Measurements from ENCODE around the gene PC.

PC gene

DNA sequence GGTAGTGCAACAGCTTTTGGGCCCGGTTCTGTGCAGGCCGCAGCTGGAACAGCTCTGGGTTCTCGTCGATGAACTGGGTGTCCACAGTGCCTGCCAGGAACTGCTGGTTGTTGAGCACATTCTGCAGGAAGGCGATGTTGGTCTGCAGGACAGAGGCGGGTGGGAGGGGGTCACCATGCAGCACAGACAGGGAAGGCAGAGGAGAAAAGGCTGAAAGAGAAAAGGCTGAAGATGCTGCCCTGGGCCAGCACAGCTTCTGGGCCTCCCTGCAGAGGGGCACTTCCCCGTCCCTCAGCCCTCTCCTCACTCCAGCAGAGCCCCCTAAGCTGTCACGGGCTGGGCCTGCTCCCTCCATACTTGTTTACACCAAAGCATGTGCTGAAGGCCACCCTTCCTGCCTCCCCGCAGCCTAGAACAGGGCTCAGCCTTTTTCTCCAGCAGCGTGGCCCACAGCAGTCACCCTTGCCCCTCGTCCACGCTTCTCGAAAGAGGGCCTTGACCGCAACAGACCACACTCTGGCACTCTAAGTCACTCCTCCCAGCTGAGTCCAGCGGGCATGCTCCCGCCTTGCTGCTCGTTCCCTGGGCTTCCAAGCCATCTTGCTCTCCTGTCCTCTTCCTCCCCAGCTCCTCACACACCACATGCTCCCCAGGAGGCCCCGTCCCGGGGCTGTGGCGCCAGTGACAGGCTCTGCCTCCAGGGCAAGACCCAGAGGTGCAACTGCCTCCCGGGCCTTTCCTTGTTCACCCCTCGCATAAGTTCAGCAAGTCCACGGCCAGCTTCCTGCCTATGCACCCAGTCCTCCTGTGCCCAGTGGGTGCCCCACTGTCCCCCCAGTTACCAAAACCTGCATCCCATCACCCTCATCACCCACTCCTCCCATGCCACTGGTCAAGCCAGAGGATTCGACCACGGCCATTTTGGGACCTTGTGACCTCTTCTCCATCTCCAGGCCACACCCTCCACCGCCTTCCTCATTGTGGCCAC lies 104.6 kb downstream of the PC start:
- DNase-seq = no peak

DNA sequence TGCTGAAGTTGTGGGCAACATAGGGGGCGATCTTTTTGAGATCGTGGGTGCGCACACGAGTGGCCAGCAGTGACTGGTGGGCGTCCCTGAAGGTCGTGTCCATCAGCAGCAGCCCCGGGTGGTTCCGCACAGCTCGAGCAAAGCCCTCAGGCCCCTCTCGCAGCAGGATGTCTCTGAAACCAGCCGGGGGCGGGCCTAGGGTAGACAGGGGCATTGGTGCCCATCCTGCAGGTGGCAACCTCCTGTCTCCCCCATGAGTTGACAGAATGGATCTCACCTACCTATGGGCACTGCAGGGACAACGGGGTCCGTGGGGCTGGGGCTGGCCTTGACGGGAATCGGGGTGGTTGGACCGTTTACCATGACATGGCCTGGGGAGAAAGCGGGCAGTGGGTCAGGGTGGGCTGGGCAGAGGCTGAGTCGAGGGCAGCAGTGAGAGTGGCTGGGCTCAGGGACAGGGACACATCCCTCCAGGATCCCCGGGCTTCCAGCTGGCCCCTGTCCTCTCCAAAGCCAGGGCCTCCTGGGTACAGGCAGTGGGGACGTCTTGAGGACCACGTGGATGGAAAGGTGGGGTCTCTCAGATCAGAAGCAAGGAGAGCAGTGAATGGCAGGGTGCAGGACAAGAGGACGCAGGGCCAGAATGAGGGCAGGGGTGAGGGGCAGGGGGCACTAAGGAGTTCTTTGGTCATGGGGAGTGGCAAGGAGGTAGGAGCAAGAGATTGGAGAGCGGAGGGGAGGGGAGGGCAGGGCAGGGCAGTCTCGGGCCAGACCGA lies 105.5 kb downstream of the PC start:
- DNase-seq = no peak

DNA sequence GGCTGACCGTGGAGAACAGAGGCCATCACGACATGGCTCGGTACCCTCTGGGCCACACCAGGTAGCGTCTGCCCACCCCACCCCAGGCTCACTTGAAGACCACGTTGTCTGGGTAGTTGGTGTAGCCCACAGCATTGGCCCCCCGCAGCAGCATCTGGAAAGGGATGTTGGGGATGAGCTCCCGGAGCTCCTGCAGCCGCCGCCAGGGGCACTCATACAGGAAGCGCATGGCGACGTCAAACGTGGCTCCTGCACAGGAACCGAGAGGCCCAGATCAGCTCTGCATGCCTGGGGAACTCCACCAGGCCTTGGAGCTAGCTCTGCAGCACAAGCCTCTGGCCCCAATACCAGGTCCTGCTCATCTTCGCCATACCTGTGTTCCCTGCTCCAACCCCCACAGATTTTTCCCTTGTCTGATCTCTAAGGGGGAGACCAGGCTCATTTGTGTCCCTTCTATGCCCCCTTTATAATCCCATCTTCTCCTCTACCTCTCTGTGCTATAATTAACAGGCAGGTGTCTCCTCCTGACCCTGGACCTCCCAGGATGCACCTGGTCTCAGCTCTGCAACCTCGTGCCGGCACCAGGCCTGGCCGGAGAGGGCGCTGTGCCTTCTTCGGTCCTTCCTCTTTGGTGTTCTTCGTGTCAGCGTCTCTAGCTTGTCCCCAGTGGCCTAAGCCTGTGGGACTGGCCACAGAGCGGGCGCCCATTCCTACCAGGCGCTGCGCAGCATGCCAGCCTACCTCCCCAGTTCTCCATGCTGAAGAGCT lies 106.3 kb downstream of the PC start:
- no peak for DNase-seq

DNA sequence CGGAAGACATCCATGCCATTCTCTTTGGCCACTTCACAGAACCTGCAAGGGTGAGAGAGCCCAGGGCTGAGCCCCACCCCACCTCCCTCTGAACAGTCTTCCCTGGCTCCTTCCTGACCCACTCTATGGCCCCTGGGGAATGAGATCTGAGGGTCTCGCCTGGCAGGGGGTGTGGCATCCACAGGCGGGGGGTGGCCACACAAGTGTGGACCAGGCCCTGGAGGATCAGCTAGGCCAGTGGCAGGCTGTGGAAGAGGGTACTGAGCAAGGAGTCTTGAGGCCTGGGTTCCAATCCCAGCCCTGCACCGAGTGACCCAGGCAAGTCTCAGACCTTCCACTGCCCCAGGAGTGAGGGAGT lies 107.0 kb downstream of the PC start:
- no peak for DNase-seq

DNA sequence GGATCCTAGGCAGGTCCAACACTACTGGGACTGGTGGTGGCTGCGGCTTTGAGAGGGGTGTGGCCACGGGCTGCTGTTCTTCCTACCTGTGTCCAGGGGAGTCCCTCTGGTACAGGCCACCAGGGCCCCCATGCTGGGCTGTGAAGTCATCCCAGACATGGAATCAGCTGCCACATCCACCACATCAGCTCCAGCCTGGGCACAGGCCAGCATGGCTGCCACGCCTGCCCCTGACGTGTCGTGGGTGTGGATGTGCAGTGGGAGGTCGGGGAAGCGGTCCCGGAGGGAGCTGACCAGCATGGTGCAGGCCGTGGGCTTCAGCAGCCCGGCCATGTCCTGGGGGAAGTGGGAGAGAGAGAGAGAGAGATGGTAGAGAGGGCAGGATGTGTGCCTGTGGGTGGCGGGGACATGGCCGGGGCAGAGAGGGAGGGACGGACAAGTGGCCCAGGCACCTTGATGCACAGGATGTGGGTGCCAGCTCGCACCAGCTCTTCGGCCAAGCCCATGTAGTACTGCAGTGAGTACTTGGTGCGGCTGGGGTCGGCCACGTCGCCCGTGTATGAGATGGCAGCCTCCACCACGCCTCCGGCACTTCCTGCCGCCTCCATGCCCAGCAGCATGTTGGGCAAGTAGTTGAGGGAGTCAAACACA lies 107.5 kb downstream of the PC start:
- DNase-seq = no peak

DNA sequence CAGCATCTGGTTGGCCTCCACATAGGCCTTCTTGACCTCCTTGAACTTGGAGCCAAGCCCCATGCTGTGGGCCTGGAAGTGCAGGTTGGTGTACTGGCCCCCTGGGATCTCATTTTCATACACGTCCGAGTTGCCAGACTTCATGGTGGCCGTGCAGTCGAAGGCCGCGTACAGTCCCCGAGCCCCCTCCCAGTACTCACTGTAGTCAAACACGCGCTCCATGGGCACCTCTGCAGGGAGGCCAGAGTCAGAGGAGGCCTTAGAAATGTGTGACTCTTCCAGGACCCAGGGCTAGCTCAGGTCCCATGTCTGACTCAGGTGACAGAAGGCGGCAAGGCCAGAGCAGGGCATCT lies 108.0 kb downstream of the PC start:
- no peak for DNase-seq

DNA sequence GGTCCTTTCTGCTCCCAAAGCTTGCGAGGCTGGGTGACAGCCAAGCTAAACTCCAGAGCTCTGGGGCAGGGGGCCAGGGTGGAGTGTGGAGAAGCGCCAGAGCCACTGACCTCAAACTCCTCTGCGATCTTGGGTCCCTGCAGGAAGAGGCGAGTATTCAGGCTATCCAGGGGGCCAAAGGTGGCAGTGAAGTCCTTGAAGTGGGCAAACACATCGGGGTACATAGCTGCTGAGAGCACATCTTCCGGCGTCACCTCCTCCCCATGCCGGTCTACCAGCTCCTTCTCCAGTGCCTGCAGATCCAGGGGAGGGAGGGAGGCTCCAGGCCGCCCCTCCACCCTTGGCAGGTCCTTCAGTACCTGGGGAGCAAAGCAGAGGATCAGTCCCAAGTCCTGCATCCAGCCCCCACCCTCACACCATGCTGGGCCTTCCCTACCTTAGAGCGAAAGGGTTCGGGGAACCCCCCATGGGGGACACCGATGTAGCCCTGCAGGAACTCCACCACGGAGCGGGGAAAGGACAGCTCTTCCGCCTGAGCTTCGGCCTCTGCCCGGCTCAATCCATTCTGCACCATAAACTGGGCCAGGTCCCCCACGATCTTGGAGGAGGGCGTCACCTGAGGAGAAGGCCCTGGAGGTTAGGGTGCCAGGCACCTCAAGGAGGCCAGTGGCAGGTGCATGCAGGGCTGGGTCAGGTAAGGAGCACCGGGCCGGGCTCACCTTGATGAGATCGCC lies 108.5 kb downstream of the PC start:
- no peak for DNase-seq

DNA sequence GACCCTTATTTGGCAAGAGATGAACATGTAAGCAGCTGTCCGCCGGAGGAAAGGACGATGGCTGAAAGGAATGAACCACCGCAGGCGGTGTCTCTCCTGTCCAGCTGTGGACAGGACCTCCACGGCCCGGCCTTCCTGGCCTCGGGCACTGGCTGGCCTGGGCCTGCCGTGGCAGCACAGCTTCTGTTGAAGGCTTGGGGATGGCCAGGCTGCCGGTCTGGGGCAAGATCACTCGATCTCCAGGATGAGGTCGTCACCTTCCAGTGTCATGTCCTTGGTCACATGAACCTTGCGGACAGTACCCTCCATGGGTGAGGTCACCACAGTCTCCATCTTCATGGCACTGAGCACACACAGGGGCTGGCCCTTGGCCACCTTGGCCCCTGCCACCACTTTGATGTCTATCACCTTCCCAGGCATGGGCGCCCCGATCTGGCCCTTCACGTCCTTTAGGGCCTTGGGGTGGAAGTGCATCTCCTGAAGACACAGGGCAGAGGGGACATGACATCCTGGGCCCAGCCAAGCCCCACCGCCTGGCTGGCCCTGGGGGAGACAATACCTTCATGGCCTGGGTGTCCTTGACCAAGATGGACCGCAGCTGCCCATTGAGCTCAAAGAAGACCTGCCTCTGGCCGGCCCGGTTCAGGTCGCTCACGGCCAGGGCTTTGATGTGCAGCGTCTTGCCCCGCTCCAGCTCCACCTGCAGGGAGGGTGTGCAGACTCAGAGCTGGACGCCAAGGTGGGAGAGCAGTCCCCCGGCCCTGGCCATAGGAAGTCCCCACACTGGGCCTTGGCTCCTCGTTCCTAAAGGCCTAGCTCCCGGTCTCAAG lies 109.3 kb downstream of the PC start:
- no peak for DNase-seq

DNA sequence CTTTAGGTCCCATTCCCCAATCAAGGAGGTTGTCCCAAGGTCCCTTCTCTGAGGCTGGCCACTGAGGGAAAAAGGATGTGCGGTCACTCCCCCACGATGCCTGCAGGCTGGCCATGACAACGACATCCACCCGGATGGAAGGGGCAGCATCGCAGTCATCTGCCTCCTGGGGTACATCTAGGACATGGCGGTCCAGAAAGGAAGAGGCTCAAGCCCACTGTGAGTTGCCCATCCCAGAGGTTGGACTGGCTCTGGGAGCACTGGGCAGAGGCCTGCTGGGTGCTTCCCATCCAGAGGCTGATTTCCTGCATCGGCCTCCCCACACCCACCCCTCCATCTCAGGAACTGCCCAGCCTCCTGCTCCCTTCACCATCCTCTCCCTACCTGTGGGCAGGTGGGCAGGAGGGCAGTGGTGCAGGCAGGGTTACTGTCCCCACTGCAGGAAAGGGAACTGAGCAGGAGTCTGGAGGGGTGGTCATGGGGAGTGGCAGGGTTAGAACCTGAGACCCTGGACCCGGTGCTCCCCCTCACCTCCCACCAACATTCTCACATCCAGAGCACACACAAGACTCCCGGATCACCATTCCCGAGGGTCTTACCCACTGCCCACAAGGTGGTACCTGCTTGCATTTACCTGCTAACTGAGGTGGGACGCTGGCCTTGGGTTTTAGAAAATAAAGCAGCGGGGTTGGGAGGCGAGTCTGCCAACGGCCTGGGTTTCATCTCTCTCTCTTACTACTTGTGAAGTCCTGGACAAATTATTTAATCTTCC lies 110.5 kb downstream of the PC start:
- DNase-seq = no peak

DNA sequence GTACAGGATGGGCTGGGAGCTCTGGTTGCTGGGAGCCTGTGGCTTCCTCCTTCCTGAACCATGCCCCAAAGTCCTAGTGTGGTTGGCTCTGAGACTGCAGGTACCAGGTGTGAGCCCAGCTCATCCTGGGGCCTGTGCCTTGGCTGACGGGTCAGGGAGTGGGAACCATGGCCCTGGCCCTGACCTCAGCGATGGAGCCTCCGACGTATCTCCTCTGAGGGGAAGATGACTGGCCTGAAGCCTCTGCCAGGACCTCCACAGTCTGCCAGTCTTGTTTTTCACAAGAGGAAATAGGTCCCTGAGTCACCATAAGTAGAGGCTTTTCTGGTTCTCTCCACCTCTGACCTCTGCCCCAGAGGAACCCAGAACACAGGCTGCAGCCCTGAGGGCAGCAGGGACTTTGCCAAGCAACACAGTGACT lies 111.5 kb downstream of the PC start:
- DNase-seq = no peak

DNA sequence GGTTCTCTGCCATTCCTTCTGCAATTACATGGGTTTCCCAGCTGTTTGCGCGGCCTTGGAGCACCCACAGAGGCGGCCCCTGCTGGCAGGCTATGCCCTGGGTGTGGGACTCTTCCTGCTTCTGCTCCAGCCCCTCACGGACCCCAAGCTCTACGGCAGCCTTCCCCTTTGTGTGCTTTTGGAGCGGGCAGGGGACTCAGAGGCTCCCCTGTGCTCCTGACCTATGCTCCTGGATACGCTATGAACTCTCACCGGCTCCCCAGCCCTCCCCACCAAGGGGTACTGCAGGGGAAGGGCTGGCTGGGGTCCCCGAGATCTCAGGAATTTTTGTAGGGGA lies 112.3 kb downstream of the PC start:
- DNase-seq = no peak

DNA sequence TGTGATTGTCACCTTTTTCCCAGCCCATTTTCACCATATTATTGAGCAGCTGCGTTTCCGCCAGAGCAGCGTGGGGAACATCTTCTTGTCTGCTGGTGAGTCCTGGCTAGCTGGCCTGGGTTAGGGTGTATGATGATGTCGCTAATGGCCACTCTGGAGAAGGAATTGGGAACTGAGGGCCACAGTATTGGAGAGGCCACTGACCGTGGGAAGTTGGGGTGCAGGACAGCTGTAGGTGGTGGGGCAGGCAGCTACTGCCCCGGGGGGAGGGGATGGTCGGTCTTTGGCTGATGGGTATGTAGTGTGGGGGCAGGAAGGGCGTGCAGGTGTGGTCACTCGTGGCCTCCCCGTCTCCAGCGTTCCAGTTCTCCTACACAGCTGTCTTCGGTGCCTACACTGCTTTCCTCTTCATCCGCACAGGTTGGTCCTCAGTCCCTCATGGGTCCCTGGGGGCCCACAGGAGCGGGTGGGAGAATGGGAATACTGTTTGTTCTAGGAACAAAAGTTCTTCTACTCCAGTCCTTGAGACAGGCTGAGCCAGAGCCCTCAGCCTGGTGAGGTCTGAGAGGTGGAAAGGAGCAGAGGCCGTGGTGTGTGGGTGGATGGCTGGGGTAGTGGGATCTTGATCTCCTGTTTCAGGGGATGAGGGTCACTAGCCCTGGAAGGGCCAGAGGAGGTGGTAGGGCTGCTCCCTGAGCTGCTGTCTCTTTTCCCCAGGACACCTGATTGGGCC lies 112.9 kb downstream of the PC start:
- no peak for DNase-seq

DNA sequence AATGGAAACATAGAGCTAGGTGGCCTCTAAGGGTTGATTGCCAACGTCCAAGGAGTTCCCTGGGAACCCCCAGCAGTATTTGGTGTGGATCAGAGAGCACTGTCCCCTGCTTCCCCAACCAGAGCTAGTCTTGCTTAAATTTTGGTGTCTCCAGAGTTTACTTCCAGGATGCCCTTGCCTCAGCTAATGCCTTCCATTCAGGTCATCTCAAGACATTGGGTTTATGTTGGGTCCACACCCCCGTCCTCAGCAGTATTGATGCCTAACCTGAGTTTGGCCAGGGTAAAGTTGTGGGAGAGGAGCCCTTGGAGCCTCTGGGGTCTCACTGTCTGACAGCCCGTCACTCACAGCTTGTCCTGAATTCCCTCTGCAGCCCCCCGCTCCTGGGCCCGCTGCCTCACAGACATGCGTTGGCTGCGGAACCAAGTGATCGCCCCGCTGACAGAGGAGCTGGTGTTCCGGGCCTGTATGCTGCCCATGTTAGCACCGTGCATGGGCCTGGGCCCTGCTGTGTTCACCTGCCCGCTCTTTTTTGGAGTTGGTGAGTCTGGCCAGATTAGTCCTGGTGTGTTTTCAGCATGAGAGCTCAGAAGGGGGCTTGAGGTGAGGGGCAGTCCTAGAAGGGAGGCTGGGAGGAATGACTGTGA lies 113.6 kb downstream of the PC start:
- DNase-seq = no peak

DNA sequence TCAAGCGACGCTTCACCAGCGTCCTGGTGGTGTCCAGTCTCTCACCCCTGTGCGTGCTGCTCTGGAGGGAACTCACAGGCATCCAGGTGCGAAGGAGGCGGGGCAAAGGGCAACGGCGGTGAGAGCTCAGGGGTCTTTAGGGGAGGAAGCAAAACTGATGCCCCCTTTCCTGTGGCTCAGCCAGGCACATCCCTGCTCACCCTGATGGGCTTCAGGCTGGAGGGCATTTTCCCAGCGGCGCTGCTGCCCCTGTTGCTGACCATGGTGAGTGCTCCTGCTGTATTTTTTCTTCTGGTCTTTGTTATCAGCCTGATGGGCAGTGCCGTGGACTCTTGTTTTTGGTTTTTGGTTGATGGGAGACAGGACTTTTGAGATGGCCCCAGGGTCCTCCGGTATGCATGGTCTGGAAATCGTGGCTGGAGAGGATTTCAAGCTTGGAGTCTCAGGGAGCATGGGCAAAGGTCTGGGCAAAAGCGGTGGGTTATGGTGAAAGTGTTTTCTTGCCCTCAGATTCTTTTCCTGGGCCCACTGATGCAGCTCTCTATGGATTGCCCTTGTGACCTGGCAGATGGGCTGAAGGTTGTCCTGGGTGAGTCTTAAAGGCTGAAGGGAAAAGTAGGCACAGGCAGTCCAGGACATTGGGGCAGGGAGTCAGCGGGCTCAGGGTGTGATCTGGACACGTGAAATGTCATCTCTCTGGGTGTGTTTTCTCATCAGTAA lies 114.2 kb downstream of the PC start:
- no peak for DNase-seq

DNA sequence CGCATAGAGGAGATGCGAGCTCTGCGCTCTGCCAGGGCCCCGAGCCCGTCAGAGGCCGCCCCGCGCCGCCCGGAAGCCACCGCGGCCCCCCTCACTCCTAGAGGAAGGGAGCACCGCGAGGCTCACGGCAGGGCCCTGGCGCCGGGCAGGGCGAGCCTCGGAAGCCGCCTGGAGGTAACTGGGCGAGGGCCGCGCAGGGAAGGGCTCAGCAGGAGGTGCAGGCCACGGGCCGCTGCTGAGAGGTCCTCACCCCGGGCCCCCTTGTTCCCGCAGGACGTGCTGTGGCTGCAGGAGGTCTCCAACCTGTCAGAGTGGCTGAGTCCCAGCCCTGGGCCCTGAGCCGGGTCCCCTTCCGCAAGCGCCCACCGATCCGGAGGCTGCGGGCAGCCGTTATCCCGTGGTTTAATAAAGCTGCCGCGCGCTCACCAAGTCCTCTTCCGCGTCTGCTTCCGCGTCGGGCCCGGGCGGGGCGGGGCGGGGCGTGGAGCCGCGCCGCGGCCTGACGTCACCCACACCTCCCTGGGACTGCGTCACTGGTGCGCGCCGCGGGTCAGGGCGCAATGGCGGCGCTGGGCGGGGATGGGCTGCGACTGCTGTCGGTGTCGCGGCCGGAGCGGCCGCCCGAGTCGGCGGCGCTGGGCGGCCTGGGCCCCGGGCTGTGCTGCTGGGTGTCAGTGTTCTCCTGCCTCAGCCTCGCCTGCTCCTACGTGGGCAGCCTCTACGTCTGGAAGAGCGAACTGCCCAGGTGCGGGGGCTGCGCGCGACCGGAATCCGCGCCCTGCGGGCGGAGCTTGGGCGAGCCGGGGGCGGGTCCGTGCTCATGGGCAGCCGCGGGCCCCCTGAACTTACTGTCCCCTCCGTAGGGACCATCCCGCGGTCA lies 115.0 kb downstream of the PC start, which contains the start of gene RCE1:
Gene RCE1, plus strand, starts transcription at position 546 of the 880 bp plus-strand sequence. Its CDS starts 15 bp downstream, at position 561.
- peak; percentile 35 to 88 for DNase-seq

DNA sequence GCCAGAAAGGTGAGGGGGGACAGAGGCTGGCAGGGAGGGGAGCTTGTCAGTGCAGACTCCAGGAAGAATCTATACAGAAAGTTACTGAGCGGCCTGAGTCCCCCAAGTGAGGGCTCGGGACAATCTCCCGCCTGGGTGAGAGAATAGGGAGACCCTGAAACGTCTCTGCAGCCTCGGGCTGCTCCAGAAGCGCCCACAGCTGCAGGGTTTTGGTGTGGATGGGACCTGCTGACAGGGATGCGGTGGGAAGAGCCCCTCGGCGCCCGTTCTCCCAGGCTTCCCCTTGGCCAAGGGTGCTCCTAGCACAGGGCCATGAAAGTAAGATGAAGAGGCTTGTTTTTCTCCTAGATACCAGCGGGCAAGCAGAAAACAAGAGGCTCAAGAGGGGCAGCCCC lies 115.7 kb downstream of the PC start:
- no peak for DNase-seq

DNA sequence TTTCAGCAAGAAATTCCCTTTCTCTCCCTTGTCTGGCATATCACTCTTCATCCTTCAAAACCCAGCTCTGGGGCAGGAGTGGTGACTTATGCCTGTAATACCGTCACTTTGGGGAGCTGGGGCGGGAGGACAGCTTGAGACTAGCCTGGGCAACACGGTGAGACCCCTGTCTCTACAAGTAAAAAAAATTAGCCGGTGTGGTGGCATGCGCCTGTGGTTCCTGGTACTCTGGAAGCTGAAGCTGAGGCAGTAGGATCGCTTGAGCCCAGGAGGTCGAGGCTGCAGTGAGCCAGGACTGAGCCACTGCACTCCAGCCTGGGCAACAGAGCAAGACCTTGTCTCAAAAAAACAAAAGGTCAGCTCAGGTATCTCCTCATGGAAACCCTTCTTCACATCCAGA lies 116.3 kb downstream of the PC start:
- DNase-seq = no peak
